ENCODE measurements around the gene KCNQ4. TPM values are rescaled to one million over a fixed set of nuclear protein-coding genes. Genes with fewer than 3 reads are reported as not detected.

The KCNQ4 gene
- not detected in 2 replicates for total RNA-seq (2014; rRNA removed; shearing (Covaris generic); ENCODE audit: low replicate concordance)

GRCh38 chr1:40783001-40783905 is at the start of gene KCNQ4:
KCNQ4 (plus strand) TSS chr1:40783787; CDS start chr1:40784094, 307 bp downstream.
- in situ Hi-C loops (cut with HindIII; ENCODE audit: low pct_unique_long_range_greater_than_20kb, low sequenced_read_pairs) = no loop called here
- DNase-seq (ENCODE audit: low read depth) = no peak

DNA sequence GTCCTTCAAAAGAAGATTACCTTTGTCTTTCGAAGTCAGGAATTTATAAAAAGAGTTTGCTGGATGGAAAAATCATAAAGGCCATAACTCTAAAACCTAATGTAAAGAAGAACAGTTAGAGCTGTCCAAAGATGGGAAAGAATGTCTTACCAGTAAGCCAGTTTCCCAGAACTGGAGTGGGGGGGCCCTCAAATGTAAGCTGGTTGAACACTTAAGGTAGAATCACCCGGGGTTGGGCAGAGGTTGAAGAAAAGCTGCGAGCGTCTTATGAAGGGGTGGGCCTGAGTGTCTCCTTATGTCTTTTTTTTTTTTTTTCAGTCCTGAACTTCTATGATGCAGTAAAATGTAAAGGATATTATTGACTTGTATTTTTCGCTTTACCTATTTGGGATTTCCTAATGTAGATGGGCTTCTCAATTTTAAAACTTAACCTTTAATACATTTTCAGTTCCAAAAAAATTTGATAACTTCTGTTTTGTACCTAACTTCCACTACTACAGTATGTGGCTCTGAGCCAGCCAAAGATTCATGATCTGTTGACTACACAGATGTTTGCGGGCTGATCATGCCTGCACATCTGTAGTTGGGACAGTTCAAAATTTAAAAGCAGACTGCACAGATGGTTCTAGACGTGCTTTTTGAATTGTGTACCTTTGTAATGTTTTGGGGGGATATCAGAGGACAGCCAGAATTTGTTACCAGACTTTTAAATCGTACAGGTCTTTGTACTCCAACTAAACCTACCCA is 48.5 kb upstream of the KCNQ4 start:
- in situ Hi-C loops (cut with HindIII; ENCODE audit: low pct_unique_long_range_greater_than_20kb, low sequenced_read_pairs) = no loop called here
- no peak for DNase-seq (ENCODE audit: low read depth)

DNA sequence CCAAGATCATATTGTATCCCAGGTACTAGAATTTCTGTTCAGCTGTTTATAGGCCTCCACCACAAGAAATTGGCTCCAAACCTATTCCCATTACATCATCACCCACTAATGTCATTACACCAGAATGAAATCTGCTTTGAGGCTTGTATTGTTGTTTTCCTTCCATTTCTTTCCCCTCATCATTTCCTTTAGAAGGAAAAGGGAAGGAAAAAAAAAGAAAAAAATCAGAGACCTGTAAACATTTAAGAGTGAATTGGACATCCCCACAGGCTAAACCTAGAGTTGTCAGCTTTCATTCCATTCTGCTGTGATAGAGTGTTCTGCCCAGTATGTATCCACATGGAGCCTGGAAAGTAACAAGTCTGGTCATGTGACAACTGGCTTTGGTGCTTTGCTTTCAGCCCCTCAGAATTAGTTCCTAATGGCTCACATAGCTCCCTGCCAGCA is 47.5 kb upstream of the KCNQ4 start:
- in situ Hi-C loops (cut with HindIII; ENCODE audit: low pct_unique_long_range_greater_than_20kb, low sequenced_read_pairs) = no loop called here
- DNase-seq (ENCODE audit: low read depth) = no peak

GRCh38 chr1:40738831-40739230 is 44.8 kb upstream of the KCNQ4 start:
- no peak for DNase-seq (ENCODE audit: low read depth)
- in situ Hi-C loops (cut with HindIII; ENCODE audit: low pct_unique_long_range_greater_than_20kb, low sequenced_read_pairs) = no loop called here

- no peak for DNase-seq (ENCODE audit: low read depth)
- in situ Hi-C loops (cut with HindIII; ENCODE audit: low pct_unique_long_range_greater_than_20kb, low sequenced_read_pairs) = no loop called here
These were observed 44.1 kb upstream of the KCNQ4 start for GRCh38 chr1:40739455-40740008.

DNA sequence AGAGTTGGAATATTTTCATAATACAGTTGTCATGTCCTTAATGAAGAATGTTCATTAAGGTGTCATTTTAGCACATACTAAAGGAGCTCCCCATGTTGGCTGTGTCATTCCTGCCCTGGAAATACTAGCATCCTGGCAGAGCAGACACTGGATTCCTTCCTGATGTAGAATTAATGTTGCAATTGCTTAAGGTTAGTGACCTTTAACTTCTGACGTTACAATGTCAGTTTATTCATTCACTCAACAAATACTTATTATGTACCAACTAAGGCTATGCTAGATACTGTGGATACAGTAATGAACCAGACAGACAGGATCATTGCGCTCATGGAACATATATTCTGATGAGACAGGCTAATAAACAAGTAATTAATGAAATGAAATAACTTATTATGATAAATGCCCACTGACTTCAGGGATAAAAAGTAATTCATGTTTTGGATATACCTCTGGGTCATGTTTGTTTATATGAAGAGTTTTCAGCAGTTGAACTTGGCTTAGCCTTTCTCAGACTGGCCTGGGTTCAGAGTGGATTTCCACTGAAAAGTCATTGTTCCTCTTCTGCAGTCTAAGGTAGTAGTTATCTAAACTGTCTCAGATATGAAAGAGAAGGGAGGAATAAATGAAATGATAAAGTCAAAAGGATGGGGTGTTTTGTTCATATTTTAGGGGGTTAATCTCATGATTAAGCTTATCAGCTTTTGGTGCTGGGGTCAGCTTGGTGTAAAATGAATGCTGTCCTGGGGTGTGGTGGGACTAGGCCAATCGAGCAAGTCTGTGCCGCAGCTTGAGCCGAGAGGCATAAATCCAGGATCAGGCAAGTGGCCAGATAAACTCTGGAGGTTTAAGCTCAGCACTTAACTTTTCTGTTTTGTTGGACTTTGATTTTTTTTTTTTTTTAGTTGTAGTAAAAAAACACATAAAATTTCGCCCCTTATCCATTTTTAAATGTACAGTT is 43.3 kb upstream of the KCNQ4 start:
- in situ Hi-C loops (cut with HindIII; ENCODE audit: low pct_unique_long_range_greater_than_20kb, low sequenced_read_pairs) = no loop called here
- DNase-seq (ENCODE audit: low read depth) = no peak

DNA sequence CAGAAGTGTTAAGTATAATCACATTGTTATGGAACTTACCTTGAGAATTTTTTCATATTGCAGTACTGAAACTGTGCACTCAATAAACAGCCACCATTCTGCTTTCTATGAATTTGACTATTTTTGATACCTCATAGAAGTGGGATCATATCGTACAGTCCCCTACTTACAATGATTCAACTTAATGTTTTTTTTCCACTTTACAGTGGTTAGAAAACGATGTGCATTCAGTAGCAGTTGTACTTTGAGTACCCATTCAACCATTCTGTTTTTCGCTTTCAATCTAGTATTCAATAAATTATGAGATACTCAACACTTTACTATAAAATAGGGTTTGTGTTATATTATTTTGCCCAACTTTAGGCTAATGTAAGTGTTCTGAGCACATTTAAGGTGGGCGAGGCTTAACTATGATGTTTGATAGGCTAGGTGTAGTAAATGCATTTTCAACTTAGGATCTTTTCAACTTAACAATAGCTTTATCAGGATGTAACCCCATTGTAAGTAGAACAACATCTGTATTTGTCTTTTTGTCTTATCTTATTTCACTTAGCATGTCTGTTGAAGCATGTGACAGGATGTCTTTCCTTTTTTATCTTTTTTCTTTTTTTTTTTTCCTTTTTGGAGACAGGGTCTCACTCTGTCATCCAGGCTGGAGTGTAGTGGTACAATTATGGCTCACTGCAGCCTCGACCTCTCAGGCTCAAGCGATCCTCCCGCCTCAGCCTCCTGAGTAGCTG is 42.4 kb upstream of the KCNQ4 start:
- DNase-seq (ENCODE audit: low read depth) = no peak
- in situ Hi-C loops (cut with HindIII; ENCODE audit: low pct_unique_long_range_greater_than_20kb, low sequenced_read_pairs) = no loop called here

DNA sequence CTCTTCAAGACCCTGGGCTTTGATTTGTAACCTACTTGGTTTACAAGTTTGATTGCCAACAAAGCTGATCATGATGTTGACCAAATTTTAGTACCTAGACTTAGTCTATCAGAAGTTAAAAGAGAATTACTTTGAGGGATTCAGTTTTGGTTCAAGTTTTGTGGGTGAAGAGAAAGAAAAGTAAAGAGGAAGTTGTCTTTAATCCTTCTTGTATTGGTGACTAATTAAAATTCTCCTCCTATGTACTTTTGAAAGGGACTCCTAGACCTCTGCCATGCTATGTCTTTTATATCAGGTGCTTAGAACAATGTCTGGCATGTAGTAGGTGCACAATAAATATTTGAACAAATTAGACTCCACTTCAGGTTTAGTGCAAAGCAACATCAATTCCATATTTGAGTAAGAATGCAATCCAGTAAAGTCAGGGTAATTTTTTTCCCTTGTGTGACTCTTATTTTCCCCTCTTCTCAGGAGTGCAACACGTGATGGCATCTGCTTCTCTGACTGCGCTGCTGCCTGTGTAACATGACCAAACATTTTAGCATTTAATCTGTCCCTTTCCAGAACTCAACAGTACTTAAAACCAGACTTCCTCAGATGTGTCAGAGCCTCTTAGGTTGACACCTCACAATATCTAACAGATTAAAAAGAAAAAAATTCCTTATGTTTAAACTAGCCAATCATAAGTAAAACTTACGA is 41.1 kb upstream of the KCNQ4 start:
- DNase-seq (ENCODE audit: low read depth) = no peak
- in situ Hi-C loops (cut with HindIII; ENCODE audit: low pct_unique_long_range_greater_than_20kb, low sequenced_read_pairs) = no loop called here

- no peak for DNase-seq (ENCODE audit: low read depth)
- in situ Hi-C loops (cut with HindIII; ENCODE audit: low pct_unique_long_range_greater_than_20kb, low sequenced_read_pairs) = no loop called here
These were observed 40.1 kb upstream of the KCNQ4 start for GRCh38 chr1:40743452-40743851.

GRCh38 chr1:40743860-40744259 is 39.7 kb upstream of the KCNQ4 start:
- in situ Hi-C loops (cut with HindIII; ENCODE audit: low pct_unique_long_range_greater_than_20kb, low sequenced_read_pairs) = no loop called here
- DNase-seq (ENCODE audit: low read depth) = no peak

GRCh38 chr1:40745176-40745575 is 38.4 kb upstream of the KCNQ4 start:
- no peak for DNase-seq (ENCODE audit: low read depth)
- in situ Hi-C loops (cut with HindIII; ENCODE audit: low pct_unique_long_range_greater_than_20kb, low sequenced_read_pairs) = no loop called here

DNA sequence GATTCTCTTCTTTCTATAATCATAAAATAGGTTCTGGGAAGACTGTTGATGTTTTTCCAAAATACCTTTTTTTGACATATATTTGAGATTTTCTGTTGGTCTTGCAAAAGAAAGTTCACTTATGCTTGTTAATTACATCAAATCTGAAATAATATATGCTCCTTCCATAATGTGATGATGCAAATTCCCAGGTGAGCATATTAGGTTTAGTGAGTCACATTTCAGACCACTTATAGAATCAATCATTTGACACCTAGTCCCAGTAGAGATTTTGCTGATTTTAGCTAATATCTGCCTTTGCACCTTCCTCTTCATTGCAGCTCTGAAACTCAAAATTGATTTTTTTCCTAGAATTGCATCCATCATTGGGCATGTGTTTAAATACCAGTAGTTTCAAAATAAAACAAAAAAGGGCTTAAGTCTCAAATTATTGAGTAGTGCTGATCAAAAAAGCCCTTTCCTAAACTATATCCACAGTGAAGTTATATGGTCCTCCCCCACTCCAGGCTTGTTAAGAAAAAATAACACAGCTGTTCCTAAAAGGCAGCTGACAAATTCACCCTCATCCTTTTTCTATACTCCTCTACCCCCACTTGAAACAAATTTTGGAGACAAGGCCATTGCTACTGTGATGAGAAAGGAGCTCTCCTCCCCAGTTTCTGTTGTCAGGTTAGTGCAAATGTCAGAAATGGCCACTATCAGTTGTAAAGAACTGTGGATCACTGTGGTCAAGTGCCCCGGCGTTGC is 37.1 kb upstream of the KCNQ4 start:
- no peak for DNase-seq (ENCODE audit: low read depth)
- in situ Hi-C loops (cut with HindIII; ENCODE audit: low pct_unique_long_range_greater_than_20kb, low sequenced_read_pairs) = no loop called here

GRCh38 chr1:40748841-40749718 is 34.5 kb upstream of the KCNQ4 start:
- in situ Hi-C loops (cut with HindIII; ENCODE audit: low pct_unique_long_range_greater_than_20kb, low sequenced_read_pairs) = no loop called here
- DNase-seq (ENCODE audit: low read depth) = no peak

- in situ Hi-C loops (cut with HindIII; ENCODE audit: low pct_unique_long_range_greater_than_20kb, low sequenced_read_pairs) = no loop called here
These were observed 33.8 kb upstream of the KCNQ4 start for GRCh38 chr1:40749817-40750216.

DNA sequence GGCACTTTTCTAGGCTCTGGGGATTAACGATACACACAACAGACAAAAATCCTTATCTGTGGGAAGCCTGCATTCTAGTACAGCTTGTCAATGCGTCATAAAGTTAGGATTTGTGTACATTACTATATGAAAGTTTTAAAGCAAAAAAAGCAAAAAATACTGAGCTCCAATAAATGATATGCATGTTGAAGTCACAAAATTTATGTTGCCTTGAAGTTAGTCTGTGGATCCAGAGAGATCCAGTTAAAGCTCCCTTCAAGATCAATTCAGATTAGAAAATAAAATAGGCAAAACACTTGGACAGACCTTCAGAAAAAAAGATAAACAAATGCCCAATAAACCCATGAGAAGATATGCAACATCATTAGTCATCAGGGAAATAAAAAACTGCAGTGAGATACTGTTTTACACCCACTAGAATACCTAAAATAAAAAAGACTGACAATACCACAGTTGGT is 33.1 kb upstream of the KCNQ4 start:
- no peak for DNase-seq (ENCODE audit: low read depth)
- in situ Hi-C loops (cut with HindIII; ENCODE audit: low pct_unique_long_range_greater_than_20kb, low sequenced_read_pairs) = no loop called here

More at GRCh38 chr1:40749817-40750216, 33.8 kb upstream of the KCNQ4 start:
- no peak for DNase-seq (ENCODE audit: low read depth)

Data from Caki2 (cell line).